HEK293 (cell line): ENCODE measurements around the gene PRKD3.

Experiments
- CTCF ChIA-PET: fragments of 350-600 bp; formaldehyde crosslinking; extraction: SDS; loops from one replicate; lab custom pipeline; 2021; ENCODE audit warnings: antibody characterized with exemption; lab: Yijun Ruan, JAX
- POLR2A ChIA-PET: fragments of 300-600 bp; formaldehyde crosslinking; extraction: SDS; loops from one replicate; lab custom pipeline; 2020; ENCODE audit warnings: antibody characterized with exemption, inconsistent platforms; lab: Yijun Ruan, JAX
- H3K27ac ChIP-seq: fragments of 200-500 bp; sonication (Bioruptor generic); 2 replicates; pipeline ENCODE4 v1.5.1; 2014; ENCODE audit warnings: low read depth, low read length, control low read depth, inconsistent platforms; ENCODE audit errors: extremely low read depth
- H3K36me3 ChIP-seq, 2 experiments: fragments of 200-500 bp in 1 of 2; sonication (Bioruptor generic) in 1 of 2; 1 replicate in 1 of 2; 2 replicates in 1 of 2; pipeline ENCODE4 v1.5.1; 2014 to 2017; ENCODE audit warnings: inconsistent platforms in 2 of 2, low read length in 2 of 2; ENCODE audit not compliant: control insufficient read depth in 2 of 2, insufficient read depth in 1 of 2
- H3K4me1 ChIP-seq: fragments of 200-500 bp; sonication (Bioruptor generic); 2 replicates; pipeline ENCODE4 v1.5.1; 2014; ENCODE audit warnings: mild to moderate bottlenecking, low read length, inconsistent platforms; ENCODE audit not compliant: control insufficient read depth, insufficient read depth
- H3K4me3 ChIP-seq: 2 replicates; pipeline ENCODE4 v1.5.1; 2011; ENCODE audit warnings: low read depth, mild to moderate bottlenecking, control low read depth, low read length, moderate library complexity
- H3K9me3 ChIP-seq: fragments of 200-500 bp; sonication (Bioruptor generic); 2 replicates; pipeline ENCODE4 v1.5.1; 2014; ENCODE audit warnings: low read depth, low read length, inconsistent platforms; ENCODE audit not compliant: control insufficient read depth, insufficient read depth
- FEZF1 ChIP-seq: fragments of 450-650 bp; formaldehyde crosslinking; IDR thresholded peaks from 2 replicates; pipeline ENCODE4 v1.5.1; 2016; ENCODE audit warnings: missing biosample characterization, missing genetic modification characterization
- HIC1 ChIP-seq: fragments of 450-650 bp; formaldehyde crosslinking; IDR thresholded peaks from 2 replicates; pipeline ENCODE4 v1.5.1; 2016; ENCODE audit warnings: missing biosample characterization, missing genetic modification characterization
- KLF1 ChIP-seq: fragments of 450-650 bp; formaldehyde crosslinking; IDR thresholded peaks from 2 replicates; pipeline ENCODE4 v1.5.1; 2016; ENCODE audit warnings: missing biosample characterization, missing genetic modification characterization
- PRDM6 ChIP-seq: fragments of 450-650 bp; formaldehyde crosslinking; IDR thresholded peaks from 2 replicates; pipeline ENCODE4 v1.5.1; 2017; ENCODE audit warnings: missing biosample characterization, missing genetic modification characterization
- ZBTB17 ChIP-seq: fragments of 450-650 bp; formaldehyde crosslinking; IDR thresholded peaks from 2 replicates; pipeline ENCODE4 v1.5.1; 2016; ENCODE audit warnings: missing biosample characterization, missing genetic modification characterization
- ZBTB26 ChIP-seq: fragments of 450-650 bp; formaldehyde crosslinking; optimal IDR thresholded peaks from 2 replicates; pipeline ENCODE3; 2016; ENCODE audit warnings: missing biosample characterization, mild to moderate bottlenecking, missing genetic modification characterization
- ZBTB6 ChIP-seq: fragments of 450-650 bp; formaldehyde crosslinking; IDR thresholded peaks from 2 replicates; pipeline ENCODE4 v1.5.1; 2017; ENCODE audit warnings: missing biosample characterization, missing genetic modification characterization
- ZNF10 ChIP-seq: fragments of 450-650 bp; formaldehyde crosslinking; IDR thresholded peaks from 2 replicates; pipeline ENCODE4 v1.5.1; 2017; ENCODE audit warnings: missing biosample characterization, missing genetic modification characterization
- ZNF132 ChIP-seq: fragments of 450-650 bp; formaldehyde crosslinking; IDR thresholded peaks from 2 replicates; pipeline ENCODE4 v1.5.1; 2017; ENCODE audit warnings: missing biosample characterization, missing genetic modification characterization, borderline replicate concordance
- ZNF335 ChIP-seq: fragments of 450-650 bp; formaldehyde crosslinking; conservative IDR thresholded peaks from 2 replicates; pipeline ENCODE4 v1.5.1; 2016; ENCODE audit warnings: missing biosample characterization, missing genetic modification characterization
- ZNF558 ChIP-seq: fragments of 450-650 bp; formaldehyde crosslinking; IDR thresholded peaks from 2 replicates; pipeline ENCODE4 v1.5.1; 2016; ENCODE audit warnings: missing biosample characterization, missing genetic modification characterization
- ZNF560 ChIP-seq: fragments of 450-650 bp; formaldehyde crosslinking; IDR thresholded peaks from 2 replicates; pipeline ENCODE4 v1.5.1; 2017; ENCODE audit warnings: missing biosample characterization, missing genetic modification characterization, borderline replicate concordance
- ZNF600 ChIP-seq: fragments of 450-650 bp; formaldehyde crosslinking; IDR thresholded peaks from 2 replicates; pipeline ENCODE4 v1.5.1; 2016; ENCODE audit warnings: missing biosample characterization, missing genetic modification characterization
- ZNF626 ChIP-seq: fragments of 450-650 bp; sonication (Bioruptor Pico); formaldehyde crosslinking; IDR thresholded peaks from 2 replicates; pipeline ENCODE4 v1.5.1; 2018; ENCODE audit warnings: missing biosample characterization, missing genetic modification characterization, inconsistent platforms
- ZNF645 ChIP-seq: fragments of 450-650 bp; formaldehyde crosslinking; IDR thresholded peaks from 2 replicates; pipeline ENCODE4; 2016; ENCODE audit warnings: missing biosample characterization, missing genetic modification characterization
- ZNF660 ChIP-seq: fragments of 450-650 bp; IDR thresholded peaks from 2 replicates; pipeline ENCODE4 v1.5.1; 2018; ENCODE audit warnings: missing biosample characterization, mild to moderate bottlenecking, missing genetic modification characterization
- ZNF776 ChIP-seq: fragments of 450-650 bp; formaldehyde crosslinking; IDR thresholded peaks from 2 replicates; pipeline ENCODE4 v1.5.0; 2017; ENCODE audit warnings: missing biosample characterization, missing genetic modification characterization, borderline replicate concordance

PRKD3 gene

GRCh38 chr2:37306024-37306423 lies 18.6 kb downstream of the PRKD3 start:
- no peak overlapping the region for H3K27ac ChIP-seq
- CTCF ChIA-PET, result interaction anchor here (0.7 to 1.1 kb wide), 2 partner anchors 10 to 572 kb away, joined by 3 to 4 read pairs; no protein-coding TSS in a partner anchor

GRCh38 chr2:37302701-37303252 lies 21.9 kb downstream of the PRKD3 start:
- Histone ChIP-seq H3K9me3 (no peaks in the 10 kb centered on the region), H3K4me3 (no peak overlapping the region), H3K4me1 (peaks cover 24% of the 10 kb centered on the region), H3K36me3 (no peaks in the 10 kb centered on the region; a peak in 1 of 3 replicates), H3K27ac (no peak overlapping the region)
- POLR2A ChIA-PET, result no interaction called here
- CTCF ChIA-PET, result interaction anchor here (0.6 to 0.7 kb wide), 2 partner anchors 35 to 530 kb away, joined by 3 read pairs; no protein-coding TSS in a partner anchor
- TF ChIP-seq ZBTB6 (tag by site-specific recombination) (peak; percentile 73; the same call in 1 of the 2 replicates), ZNF132 (no peak)

More at GRCh38 chr2:37306024-37306423, 18.6 kb downstream of the PRKD3 start:
- Histone ChIP-seq H3K4me3 (no peak overlapping the region), H3K9me3 (no peaks in the 10 kb centered on the region)
- TF ChIP-seq PRDM6 (tag by site-specific recombination) (peak; percentile 62), HIC1 (tag by site-specific recombination) (no peak), ZNF10 (tag by site-specific recombination) (0 out of 2 replicates have a peak, but pooled peaks have one; percentile 42), FEZF1 (tag by site-specific recombination) (peak; percentile 71), ZBTB17 (no peak; the same call in 1 of the 2 replicates), ZNF645 (tag by site-specific recombination) (no peak), KLF1 (tag by site-specific recombination) (peak; percentile 50), ZNF600 (tag by site-specific recombination) (0 out of 2 replicates have a peak, but pooled peaks have one; percentile 20), ZNF335 (tag by site-specific recombination) (peak; percentile 32; the same call in 1 of the 2 replicates), ZNF660 (no peak), ZNF626 (tag by site-specific recombination) (no peak)
- TF ChIP-seq, all 188 proteins: peak for 6
- Histone ChIP-seq H3K4me1 (peaks cover 32% of the 10 kb centered on the region), H3K36me3 (no peaks in the 10 kb centered on the region; a peak in 1 of 3 replicates)
- POLR2A ChIA-PET, result no interaction called here

GRCh38 chr2:37301408-37301807 lies 23.2 kb downstream of the PRKD3 start:
- H3K9me3 ChIP-seq, result no peaks in the 10 kb centered on the region

More at GRCh38 chr2:37301408-37301807, 23.2 kb downstream of the PRKD3 start:
- peaks cover 28% of the 10 kb centered on the region for H3K4me1 ChIP-seq
- no peak overlapping the region for H3K4me3 ChIP-seq
- H3K27ac ChIP-seq, result no peak overlapping the region
- ChIA-PET CTCF (interaction anchor here (0.6 to 0.7 kb wide), 3 partner anchors 27 to 575 kb away, joined by 3 to 5 read pairs (median 4); no protein-coding TSS in a partner anchor), POLR2A (no interaction called here)
- TF ChIP-seq ZBTB26 (tag by site-specific recombination) (no peak), ZNF776 (tag by site-specific recombination) (no peak), ZNF560 (tag by site-specific recombination) (no peak), PRDM6 (tag by site-specific recombination) (peak; percentile 45; the same call in 1 of the 2 replicates), ZNF558 (tag by site-specific recombination) (no peak)
- H3K36me3 ChIP-seq, result no peaks in the 10 kb centered on the region; a peak in 1 of 3 replicates
